Stimulated activated CD8-positive, alpha-beta memory T cell treated with anti-CD3 and anti-CD28 coated beads, Interleukin-2, amount 100 ng/mL, for 48 hours (primary cell): Measurements from ENCODE around the gene GOLGA8N.
"Not testable (repeated sequence)": the region's sequence is repeated elsewhere in the genome, so short reads cannot be mapped to it uniquely, and the experiment has no call there.

Experiments
- DNase-seq, 2 donors: peaks; one replicate each; pipeline ENCODE4 v3.0.0-alpha.2; 2020; ENCODE audit warnings: low read depth in 2 of 2

Gene GOLGA8N

GRCh38 chr15:32593151-32593550 lies at the start of gene GOLGA8N:
TSS of gene GOLGA8N (plus strand) at chr15:32593456.
- not testable (repeated sequence) for DNase-seq

GRCh38 chr15:32543456-32543855 lies 49.8 kb upstream of the GOLGA8N start:
- DNase-seq, result not testable (repeated sequence)

GRCh38 chr15:32545129-32545528 lies 48.1 kb upstream of the GOLGA8N start:
- DNase-seq, result not testable (repeated sequence)

GRCh38 chr15:32554587-32554986 lies 38.7 kb upstream of the GOLGA8N start:
- DNase-seq, result not testable (repeated sequence)

- DNase-seq, result not testable (repeated sequence)
Measured at GRCh38 chr15:32562198-32562597, 31.1 kb upstream of the GOLGA8N start.

- not testable (repeated sequence) for DNase-seq
Measured at GRCh38 chr15:32568988-32569387, 24.3 kb upstream of the GOLGA8N start.

DNA sequence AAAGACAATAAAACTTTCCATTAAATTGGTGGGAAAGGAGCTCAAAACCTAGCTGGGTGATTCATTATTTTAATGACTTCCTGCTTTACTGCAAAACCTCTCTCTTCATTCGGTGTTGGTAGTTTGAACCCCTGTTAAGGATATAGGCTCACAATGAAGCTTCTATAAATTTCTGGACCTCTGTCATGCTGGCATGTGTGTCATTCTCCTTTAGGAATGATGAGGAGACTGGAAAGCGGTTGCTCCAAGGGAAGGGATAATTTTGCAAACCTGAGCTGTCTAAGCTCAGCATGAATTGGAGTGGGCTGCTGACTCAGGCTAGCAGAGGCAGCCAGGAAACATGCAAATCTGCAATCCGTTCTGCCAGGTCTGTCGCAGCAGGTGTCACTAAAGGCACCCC lies 14.8 kb upstream of the GOLGA8N start:
- not testable (repeated sequence) for DNase-seq

DNA sequence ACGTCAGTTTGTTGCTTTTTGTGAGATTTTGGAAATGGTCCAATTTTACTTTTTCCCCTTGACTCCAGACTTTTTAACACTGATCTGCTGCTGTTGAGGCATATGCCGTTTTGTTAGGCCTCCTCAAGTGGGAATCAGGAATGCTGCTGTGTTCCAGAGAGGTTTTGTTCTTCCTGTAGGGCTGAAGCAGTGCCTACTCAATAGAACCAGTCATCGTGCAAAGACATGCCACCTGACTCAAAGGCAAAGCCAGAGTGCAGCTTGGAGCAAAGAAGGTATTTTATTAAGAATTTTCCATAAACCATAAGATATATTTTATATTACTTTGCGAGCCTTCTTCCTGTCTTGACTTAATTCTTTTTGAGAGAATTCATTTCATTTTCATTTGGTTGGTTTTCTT lies 7.4 kb upstream of the GOLGA8N start:
- DNase-seq, result not testable (repeated sequence)

GRCh38 chr15:32609518-32609917 lies 16.3 kb downstream of the GOLGA8N start:
- DNase-seq, result not testable (repeated sequence)

- not testable (repeated sequence) for DNase-seq
Measured at GRCh38 chr15:32610719-32611118, 17.5 kb downstream of the GOLGA8N start.

DNA sequence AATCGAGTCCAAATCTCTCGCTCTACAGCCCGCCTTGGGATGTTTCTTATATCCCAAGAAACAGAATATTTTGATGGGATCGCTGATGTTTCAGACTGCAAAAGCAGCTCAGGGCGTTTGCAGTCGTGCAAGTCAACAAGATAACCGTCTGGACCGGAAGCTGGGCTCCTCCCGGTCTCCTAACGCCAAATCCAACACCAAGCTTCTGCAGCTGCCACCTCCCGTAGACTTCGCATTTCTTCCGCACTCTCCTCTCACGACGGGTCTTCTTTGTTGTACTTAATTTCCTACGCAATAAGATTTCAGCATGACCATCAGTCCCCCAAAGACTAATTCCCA lies 21.4 kb downstream of the GOLGA8N start:
- DNase-seq, result not testable (repeated sequence)

DNA sequence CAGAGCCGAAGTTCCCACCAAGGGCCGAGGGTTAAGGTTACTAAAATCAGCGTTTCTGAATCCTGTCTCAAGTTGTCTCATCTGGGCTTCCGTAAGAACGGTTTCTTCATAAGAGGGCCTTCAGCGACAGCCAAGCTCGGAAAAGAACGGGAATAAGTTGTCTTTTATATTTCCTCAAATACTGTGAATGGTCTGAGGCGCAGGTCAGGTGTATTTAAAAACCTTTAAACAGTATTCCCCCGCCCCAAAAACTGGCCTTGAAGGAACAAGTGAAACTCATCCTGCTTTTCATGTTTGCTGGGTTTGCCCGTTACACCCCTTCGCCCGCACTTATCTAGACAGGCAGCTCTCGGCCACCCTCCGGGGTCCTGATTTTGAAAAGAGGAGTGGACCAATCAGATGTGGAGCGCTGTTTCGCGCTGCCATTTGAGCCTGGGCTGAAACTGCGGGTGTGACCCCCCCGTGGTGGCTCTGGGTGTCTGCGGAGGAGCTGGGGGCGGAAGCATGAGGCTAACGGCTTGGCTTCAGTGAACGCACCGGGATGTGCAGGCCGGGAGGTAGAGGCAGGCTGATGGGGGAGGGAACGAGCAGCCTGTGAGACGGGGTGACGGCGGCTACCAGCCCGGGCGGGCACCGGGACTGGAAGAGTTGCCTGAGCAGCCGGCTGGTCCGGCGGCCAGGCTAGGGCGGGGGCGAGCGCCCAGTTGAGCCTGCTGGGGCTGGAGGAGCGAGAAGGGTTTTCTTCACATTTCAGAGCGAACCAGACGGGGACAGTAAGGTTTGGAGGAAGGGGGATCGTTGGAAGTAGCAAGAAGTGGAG lies 22.0 kb downstream of the GOLGA8N start, which contains the start of gene ARHGAP11A:
Gene ARHGAP11A (plus strand): TSS at position 454 of the 820 bp plus-strand sequence. CDS start 708 bp downstream, outside the sequence.
- peak; percentile 75 to 77 for DNase-seq

GRCh38 chr15:32615871-32616426 lies 22.7 kb downstream of the GOLGA8N start:
- not testable (repeated sequence) for DNase-seq

DNA sequence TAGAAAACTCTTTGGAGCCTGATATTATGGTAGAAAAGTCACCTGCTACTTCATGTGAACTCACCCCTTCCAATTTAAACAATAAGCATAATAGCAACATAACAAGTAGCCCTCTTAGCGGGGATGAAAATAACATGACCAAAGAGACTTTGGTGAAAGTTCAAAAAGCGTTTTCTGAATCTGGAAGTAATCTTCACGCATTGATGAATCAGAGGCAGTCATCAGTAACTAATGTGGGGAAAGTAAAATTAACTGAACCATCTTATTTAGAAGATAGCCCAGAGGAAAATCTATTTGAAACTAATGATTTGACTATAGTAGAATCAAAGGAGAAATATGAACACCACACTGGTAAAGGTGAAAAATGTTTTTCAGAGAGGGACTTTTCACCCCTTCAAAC lies 43.2 kb downstream of the GOLGA8N start:
- no peak for DNase-seq

GRCh38 chr15:32636908-32637567 lies 43.8 kb downstream of the GOLGA8N start:
- no peak for DNase-seq

GRCh38 chr15:32637704-32638103 lies 44.4 kb downstream of the GOLGA8N start:
- DNase-seq, result no peak

DNA sequence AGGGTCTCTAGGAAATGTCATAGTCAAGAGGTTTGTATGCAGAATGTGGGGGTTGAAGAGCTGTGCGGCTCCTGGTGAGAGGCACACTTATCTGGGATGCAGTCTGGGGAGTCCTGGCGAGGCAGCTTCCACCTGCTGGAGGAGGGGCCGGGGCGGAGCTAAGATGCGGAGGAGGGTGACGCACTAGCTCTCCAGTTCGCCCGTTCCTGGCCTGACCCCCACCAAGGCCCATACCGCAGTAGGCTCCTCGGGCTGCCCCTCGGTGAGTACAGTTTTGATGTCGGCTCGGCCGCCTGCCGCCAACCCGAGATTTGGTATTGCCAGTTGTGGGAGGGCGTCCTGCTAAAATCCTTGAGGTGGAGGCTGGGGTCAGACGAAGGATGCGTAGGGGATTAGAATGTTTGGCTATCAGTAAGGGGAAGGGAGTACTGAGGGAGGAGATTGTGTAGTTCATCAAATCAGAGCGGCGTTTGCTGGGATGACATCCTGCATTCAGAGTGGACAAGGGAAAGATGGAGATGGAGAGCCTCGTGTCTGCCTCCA lies 48.3 kb downstream of the GOLGA8N start, which contains the start of gene SCG5:
Gene SCG5 (plus strand): TSS at position 194 of the 543 bp plus-strand sequence. CDS start 1,883 bp downstream, outside the sequence.
- DNase-seq, result no peak

DNA sequence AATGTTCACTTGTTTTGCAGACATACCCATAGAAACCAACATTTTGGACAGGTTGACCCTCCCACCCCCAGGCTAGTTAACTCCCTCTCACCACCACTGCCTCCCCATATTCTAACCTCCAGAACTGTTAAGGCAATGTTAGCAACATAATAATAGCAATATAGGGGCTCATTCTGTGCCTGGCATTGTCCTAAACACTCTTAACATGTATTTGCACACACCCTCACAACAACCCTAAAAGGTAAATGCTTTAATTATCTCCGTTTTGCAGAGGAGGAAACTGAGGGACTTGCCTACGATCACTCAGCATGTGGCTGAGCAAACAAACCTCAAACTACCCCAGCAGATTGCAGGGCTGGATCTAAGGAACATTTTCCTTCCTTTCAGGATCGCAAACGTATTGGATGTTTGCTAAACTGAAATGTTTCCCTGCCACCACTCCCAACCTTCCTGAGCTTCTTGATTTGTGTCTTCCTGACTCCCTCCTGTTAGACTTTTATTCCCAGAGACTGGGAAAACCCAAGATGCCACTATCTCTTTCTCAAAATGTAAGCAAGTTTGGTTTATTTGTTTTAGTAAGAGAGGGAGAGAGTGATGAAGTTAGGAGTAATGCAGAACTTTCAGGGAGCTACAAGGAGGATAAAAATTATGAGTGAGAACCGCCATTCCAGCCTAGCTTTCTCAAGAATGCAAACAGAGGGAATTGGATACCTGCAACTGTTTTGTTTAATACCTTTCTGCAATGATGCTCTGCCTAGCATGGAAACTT lies 49.6 kb downstream of the GOLGA8N start:
- DNase-seq, result no peak

DNA sequence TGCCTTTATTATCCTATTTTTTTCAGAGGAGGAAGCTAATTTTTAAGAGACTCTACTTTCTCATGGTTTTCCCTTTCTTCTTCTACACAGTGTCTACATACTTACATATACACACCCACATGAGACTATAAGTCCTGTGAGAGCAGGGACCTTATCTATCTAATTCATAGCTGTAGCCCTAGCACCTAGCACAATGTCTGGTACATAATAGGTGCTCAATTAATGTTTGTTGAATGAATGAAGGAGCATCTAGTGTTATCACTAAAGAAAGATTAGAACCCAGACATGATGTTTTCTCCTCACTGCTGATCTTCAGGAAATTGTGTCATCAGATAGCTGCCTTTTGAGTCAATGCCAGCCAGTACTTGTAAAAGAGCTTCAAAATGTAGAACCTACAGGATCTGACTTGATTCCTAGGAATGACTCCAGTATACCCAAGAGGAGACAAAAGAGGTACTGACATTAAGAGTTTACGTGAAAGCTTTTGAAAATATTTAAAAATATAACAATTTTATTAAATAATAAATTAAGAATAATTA lies 50.7 kb downstream of the GOLGA8N start:
- no peak for DNase-seq

DNA sequence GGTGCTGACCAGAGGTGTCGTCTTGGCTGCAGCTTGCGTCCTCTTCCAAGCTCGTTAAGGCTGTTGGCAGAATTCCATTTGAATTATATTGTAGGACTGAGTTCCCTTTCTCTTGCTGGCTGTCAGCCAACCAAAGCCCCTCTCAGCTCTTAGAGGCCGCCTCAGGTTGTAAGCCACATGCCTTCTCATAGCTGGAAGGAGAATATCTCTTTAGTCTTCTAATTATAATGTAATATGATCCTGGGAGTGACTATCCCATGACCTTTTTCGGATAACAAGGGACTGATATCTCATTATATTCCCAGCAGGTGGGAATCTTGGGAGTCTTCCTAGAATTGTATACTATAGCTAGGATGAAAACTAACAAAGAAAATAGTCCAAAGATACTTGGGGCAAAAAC lies 53.0 kb downstream of the GOLGA8N start:
- no peak for DNase-seq

DNA sequence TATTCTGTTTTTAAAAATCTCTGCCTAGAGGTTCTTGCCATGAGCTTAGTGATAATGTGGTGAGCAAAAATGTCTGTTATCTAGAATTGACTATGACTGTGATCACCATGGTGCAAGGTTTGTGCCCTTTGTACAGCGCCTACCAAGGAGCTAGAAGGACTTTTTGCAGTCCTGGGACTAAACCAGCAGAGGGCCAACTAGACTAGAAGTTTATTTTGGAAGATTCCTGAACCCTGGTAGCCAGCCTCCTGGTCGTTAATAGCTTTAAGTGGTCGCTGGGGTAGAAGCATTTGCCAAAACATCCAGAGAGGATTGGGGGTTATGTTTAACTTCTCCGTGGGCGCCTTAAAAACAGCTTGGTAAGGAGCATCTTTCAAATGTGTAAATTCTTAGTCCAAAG lies 56.1 kb downstream of the GOLGA8N start:
- no peak for DNase-seq
